Smooth muscle cell (in vitro differentiated cells): ENCODE results near the gene ADAP2. TPM values are rescaled to one million over a fixed set of nuclear protein-coding genes. Genes with fewer than 3 reads are reported as not detected.
"Not testable (repeated sequence)": the region's sequence is repeated elsewhere in the genome, so short reads cannot be mapped to it uniquely, and the experiment has no call there.

Source experiments
- DNase-seq: peaks from one replicate; lab custom pipeline; 2025; ENCODE audit not compliant: unreplicated experiment; lab: John Stamatoyannopoulos, UW
- H2AFZ ChIP-seq: fragments of 200-600 bp; sonication (generic); 2 replicates; pipeline ENCODE4 v1.6.0; 2016; ENCODE audit warnings: antibody characterized with exemption, low read depth, mild to moderate bottlenecking
- H3F3A ChIP-seq: fragments of 200-600 bp; sonication (generic); 2 replicates; pipeline ENCODE4 v1.6.0; 2017; ENCODE audit warnings: antibody characterized with exemption, low read depth
- H3K27ac ChIP-seq: fragments of 200-600 bp; sonication (generic); 2 replicates; pipeline ENCODE4 v1.5.1; 2016; ENCODE audit warnings: low read depth, mild to moderate bottlenecking
- H3K27me3 ChIP-seq: fragments of 200-600 bp; sonication (generic); 2 replicates; pipeline ENCODE4 v1.6.1; 2016; ENCODE audit warnings: low read depth, mild to moderate bottlenecking
- H3K36me3 ChIP-seq: fragments of 200-600 bp; sonication (generic); 2 replicates; pipeline ENCODE4 v1.5.1; 2016; ENCODE audit warnings: low read depth
- H3K4me1 ChIP-seq: fragments of 200-600 bp; sonication (generic); 2 replicates; pipeline ENCODE4 v1.5.1; 2016; ENCODE audit warnings: low read depth
- H3K4me2 ChIP-seq: fragments of 200-600 bp; sonication (generic); 2 replicates; pipeline ENCODE4 v1.6.0; 2016; ENCODE audit warnings: mild to moderate bottlenecking
- H3K4me3 ChIP-seq: fragments of 200-600 bp; sonication (generic); 2 replicates; pipeline ENCODE4 v1.5.1; 2016; ENCODE audit warnings: mild to moderate bottlenecking
- H3K79me2 ChIP-seq: fragments of 200-600 bp; sonication (generic); 2 replicates; pipeline ENCODE4 v1.6.0; 2016; ENCODE audit warnings: low read depth, mild to moderate bottlenecking
- H3K9ac ChIP-seq: fragments of 200-600 bp; sonication (generic); 2 replicates; pipeline ENCODE4 v1.6.0; 2016; ENCODE audit warnings: low read depth
- H3K9me3 ChIP-seq: fragments of 200-600 bp; sonication (generic); replicated peaks from 2 replicates; pipeline ENCODE4 v1.5.1; 2016; ENCODE audit warnings: low read depth
- H4K20me1 ChIP-seq: fragments of 200-600 bp; sonication (generic); 2 replicates; pipeline ENCODE4 v1.6.0; 2016; ENCODE audit warnings: low read depth
- WGBS: methylation state at CpG from one replicate; pipeline ENCODE4 v1.1.7; 2016; ENCODE audit warnings: low lambda C conversion rate; 5-methylcytosine and 5-hydroxymethylcytosine counted together
- polyA plus RNA-seq: library from polyadenylated mRNA; unstranded; fragments of >200 nt; fragmentation: Nextera tagmentation; extraction: Ambion mirVana; gene quantifications from 2 replicates; pipeline ENCODE4 v1.2.1, GENCODE V29; 2016
- total RNA-seq: library from RNA; depleted of rRNA; stranded (reverse); fragments of >200 nt; gene quantifications from 2 replicates; pipeline ENCODE4 v1.2.3, GENCODE V29; 2014
- TF ChIP-seq, protein P1 (sequence below): fragments of 200-600 bp; sonication (generic); IDR thresholded peaks from 2 replicates; pipeline ENCODE4 v1.5.1; 2017; ENCODE audit warnings: borderline replicate concordance, mild to moderate bottlenecking, antibody characterized with exemption; ENCODE audit not compliant: insufficient read depth, poor library complexity, severe bottlenecking

ADAP2 gene
- total and polyA plus RNA-seq, 2 experiments from 2014 or later: 0.13 to 0.43 TPM

DNA sequence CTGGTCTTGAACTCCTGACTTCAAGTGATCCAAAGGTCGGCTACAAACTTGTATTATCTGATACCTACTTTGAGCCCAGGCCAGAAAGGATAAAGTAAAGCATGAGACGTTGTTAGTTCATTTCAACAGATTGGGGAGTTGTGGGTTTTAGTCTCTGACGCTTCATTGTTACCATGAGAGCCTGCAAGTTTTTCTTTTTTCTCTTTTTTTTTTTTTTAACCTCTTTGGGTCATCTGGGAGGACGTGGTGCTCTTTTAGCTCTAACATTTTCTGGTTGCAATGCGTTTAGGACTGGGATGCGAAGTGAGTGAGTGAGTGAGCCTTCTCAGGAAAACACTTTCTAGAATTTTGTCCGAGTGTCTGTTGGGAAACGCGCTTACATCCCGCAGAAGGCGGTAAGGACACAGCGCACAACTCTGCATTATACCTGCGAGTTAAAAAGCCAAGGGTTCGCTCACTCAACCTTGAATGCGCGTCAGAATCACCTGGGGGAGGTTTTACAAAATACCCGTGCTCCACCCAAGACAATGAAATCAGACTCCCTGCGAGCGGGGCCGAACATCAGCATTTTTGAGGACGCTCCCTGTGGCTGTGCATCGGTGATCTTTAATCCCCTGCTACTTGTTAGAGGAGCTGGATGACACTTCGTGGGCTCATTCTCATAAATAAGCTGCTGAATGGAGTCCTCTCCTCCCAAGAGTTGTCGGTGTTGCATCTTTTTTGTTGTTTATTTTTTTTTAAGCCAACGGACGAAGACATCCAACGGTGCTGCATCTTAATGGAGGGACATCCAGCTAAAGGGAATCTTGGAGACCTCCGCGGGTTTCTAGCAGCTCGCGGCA, 48.5 kb downstream of the ADAP2 start:
- Histone ChIP-seq H3K4me1 (peaks cover 4% of the 10 kb centered on the region), H2AFZ (peak overlapping the region; percentile 94), H3K36me3 (no peaks in the 10 kb centered on the region), H3K9me3 (no peaks in the 10 kb centered on the region), H3K4me3 (peak overlapping the region; percentile 72), H3K4me2 (peak overlapping the region; percentile 95), H3K9ac (peak overlapping the region; percentile 42), H3K27ac (peak overlapping the region; percentile 55), H3F3A (no peaks in the 10 kb centered on the region), H3K79me2 (peaks cover 19% of the 10 kb centered on the region), H4K20me1 (no peaks in the 10 kb centered on the region), H3K27me3 (no peaks in the 10 kb centered on the region)
- TF ChIP-seq, protein P1, sequence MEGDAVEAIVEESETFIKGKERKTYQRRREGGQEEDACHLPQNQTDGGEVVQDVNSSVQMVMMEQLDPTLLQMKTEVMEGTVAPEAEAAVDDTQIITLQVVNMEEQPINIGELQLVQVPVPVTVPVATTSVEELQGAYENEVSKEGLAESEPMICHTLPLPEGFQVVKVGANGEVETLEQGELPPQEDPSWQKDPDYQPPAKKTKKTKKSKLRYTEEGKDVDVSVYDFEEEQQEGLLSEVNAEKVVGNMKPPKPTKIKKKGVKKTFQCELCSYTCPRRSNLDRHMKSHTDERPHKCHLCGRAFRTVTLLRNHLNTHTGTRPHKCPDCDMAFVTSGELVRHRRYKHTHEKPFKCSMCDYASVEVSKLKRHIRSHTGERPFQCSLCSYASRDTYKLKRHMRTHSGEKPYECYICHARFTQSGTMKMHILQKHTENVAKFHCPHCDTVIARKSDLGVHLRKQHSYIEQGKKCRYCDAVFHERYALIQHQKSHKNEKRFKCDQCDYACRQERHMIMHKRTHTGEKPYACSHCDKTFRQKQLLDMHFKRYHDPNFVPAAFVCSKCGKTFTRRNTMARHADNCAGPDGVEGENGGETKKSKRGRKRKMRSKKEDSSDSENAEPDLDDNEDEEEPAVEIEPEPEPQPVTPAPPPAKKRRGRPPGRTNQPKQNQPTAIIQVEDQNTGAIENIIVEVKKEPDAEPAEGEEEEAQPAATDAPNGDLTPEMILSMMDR: no peak
- 8% methylated on average over 31 of the region's 31 CpGs for WGBS
- DNase-seq: no peak

DNA sequence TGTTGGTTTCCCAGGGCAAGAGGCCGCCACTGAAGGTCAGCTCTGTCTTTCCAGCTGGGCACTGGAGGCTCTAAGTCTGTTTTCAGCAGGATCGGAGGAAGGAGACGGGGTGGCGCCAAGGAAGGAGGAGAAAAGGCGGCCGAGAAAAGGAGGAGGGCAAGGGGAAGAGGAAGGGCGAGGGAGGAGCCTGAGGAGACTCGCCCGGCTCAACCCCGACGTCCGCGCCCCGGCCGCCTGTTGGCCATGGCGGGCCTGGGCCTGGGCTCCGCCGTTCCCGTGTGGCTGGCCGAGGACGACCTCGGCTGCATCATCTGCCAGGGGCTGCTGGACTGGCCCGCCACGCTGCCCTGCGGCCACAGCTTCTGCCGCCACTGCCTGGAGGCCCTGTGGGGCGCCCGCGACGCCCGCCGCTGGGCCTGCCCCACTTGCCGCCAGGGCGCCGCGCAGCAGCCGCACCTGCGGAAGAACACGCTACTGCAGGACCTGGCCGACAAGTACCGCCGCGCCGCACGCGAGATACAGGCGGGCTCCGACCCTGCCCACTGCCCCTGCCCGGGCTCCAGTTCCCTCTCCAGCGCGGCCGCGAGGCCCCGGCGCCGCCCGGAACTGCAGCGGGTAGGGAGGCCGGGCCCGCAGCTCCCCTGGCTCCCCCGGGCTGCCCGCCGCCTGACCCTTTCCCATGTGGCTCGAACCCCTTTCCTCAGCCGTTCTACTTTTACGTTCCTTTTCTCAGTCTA, 49.3 kb downstream of the ADAP2 start, which contains the start of gene RNF135:
Gene RNF135, plus strand, starts transcription at position 209 of the 737 bp plus-strand sequence. Its CDS starts 35 bp downstream, at position 244.
- Histone ChIP-seq H3K4me1 (peaks cover 4% of the 10 kb centered on the region), H3F3A (no peaks in the 10 kb centered on the region), H4K20me1 (no peaks in the 10 kb centered on the region), H3K36me3 (no peaks in the 10 kb centered on the region), H3K27me3 (no peaks in the 10 kb centered on the region), H3K4me2 (peak within 1 kb of the TSS; percentile 95), H3K9ac (peak within 1 kb of the TSS; percentile 42), H2AFZ (peak within 1 kb of the TSS; percentile 94), H3K79me2 (peaks cover 19% of the 10 kb centered on the region), H3K9me3 (no peaks in the 10 kb centered on the region), H3K4me3 (peak within 1 kb of the TSS; percentile 72), H3K27ac (peak within 1 kb of the TSS; percentile 55)
- TF ChIP-seq, protein P1: no peak
- DNase-seq: peak; percentile 38
- 2% methylated on average over 59 of the region's 66 CpGs for WGBS

DNA sequence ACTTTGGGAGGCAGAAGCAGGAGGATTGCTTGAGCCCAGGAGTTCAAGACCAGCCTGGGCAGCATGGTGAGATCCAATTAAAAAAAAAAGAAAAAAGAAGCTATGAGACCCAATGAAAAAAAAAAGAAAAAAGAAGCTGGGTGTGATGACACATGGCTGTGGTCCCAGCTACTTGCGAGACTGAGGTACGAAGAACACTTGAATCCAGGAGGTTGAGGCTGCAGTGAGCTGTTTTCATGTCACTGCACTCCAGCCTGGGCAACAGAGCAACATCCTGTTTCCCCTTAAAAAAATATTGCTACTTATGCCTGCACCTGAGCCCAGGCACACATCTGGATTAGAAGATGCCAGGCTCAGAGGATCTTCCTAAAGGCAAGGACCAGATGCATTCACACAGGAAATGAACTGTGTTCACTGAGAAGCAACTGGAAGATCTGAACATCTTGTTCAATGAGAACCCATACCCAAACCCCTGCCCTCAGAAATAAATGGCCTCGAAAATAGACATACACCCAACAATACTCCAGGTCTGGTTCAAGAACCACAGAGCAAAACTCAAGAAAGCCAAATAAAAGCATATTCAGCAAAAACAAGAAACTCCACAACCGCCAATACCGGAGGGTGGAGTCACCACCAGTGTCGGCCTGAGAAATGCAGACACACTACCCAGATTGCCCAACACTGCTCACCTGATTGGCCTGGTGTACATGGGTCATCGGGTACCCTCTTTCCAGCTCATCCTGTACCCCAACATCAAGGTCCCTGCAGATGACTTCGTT, 53.5 kb downstream of the ADAP2 start:
- H2AFZ ChIP-seq: no peak overlapping the region
- DNase-seq: no peak
- H3K27me3 ChIP-seq: no peaks in the 10 kb centered on the region
- no peak overlapping the region for H3K4me3 ChIP-seq
- no peaks in the 10 kb centered on the region for H3K9me3 ChIP-seq
- no peak overlapping the region for H3K9ac ChIP-seq
- no peak overlapping the region for H3K4me2 ChIP-seq
- H3K27ac ChIP-seq: no peak overlapping the region
- peaks cover 19% of the 10 kb centered on the region for H3K79me2 ChIP-seq
- peaks cover 6% of the 10 kb centered on the region for H4K20me1 ChIP-seq
- H3K4me1 ChIP-seq: peaks cover 9% of the 10 kb centered on the region
- no peaks in the 10 kb centered on the region for H3F3A ChIP-seq
- H3K36me3 ChIP-seq: no peaks in the 10 kb centered on the region
- TF ChIP-seq, protein P1: no peak
- WGBS: 97% methylated on average over 8 of the region's 8 CpGs

DNA sequence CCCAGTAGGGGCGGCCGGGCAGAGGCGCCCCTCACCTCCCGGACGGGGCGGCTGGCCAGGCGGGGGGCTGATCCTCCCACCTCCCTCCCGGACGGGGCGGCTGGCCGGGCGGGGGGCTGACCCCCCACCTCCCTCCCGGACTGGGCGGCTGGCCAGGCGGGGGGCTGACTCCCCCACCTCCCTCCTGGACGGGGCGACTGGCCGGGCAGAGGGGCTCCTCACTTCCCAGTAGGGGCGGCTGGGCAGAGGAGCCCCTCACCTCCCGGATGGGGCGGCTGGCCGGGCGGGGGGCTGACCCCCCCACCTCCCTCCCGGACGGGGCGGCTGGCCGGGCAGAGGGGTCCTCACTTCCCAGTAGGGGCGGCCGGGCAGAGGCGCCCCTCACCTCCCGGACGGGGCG, 58.2 kb downstream of the ADAP2 start:
- WGBS: no CpG with 5 or more reads among the region's 33 CpGs
- DNase-seq, H3K4me3 ChIP-seq, H3K9me3 ChIP-seq, H3F3A ChIP-seq, H4K20me1 ChIP-seq, H3K79me2 ChIP-seq, H3K27me3 ChIP-seq, H3K27ac ChIP-seq, H3K4me1 ChIP-seq, H2AFZ ChIP-seq, H3K9ac ChIP-seq, H3K36me3 ChIP-seq, H3K4me2 ChIP-seq: not testable (repeated sequence)
